SK-N-SH (cell line): ENCODE results near the gene ONECUT1. TPM values are rescaled to one million over a fixed set of nuclear protein-coding genes. Genes with fewer than 3 reads are reported as not detected.

Experiments used
- CTCF ChIA-PET: fragments of 300-600, 350-600 bp; formaldehyde crosslinking; extraction: SDS; loops from one replicate; lab custom pipeline; 2021; lab: Yijun Ruan, JAX
- POLR2A ChIA-PET: fragments of 350-600 bp; sonication (Branson Sonifier 250); formaldehyde crosslinking; extraction: SDS; loops from one replicate; lab custom pipeline; 2020; ENCODE audit warnings: antibody characterized with exemption, inconsistent platforms; lab: Yijun Ruan, JAX
- DNase-seq: peaks from one replicate; pipeline ENCODE4 v3.0.0; 2012
- H2AFZ ChIP-seq: fragments of 200-600 bp; sonication (generic); 2 replicates; pipeline ENCODE4 v1.8.1; 2016; ENCODE audit warnings: antibody characterized with exemption, mild to moderate bottlenecking, low read depth
- H3F3A ChIP-seq: fragments of 200-600 bp; sonication (generic); replicated peaks from 2 replicates; pipeline ENCODE3; 2016; ENCODE audit warnings: antibody characterized with exemption, mild to moderate bottlenecking; ENCODE audit not compliant: insufficient read depth
- H3K27ac ChIP-seq, 2 experiments: fragments of 200-500 bp in 1 of 2; fragments of 200-600 bp in 1 of 2; sonication (Bioruptor generic) in 1 of 2; sonication (generic), shearing (Covaris generic) in 1 of 2; 2 replicates each; pipeline versions ENCODE4 v1.5.1 to v1.6.1; 2014 to 2016; ENCODE audit warnings: low read depth in 2 of 2, inconsistent platforms in 1 of 2, low read length in 1 of 2, mild to moderate bottlenecking in 1 of 2, mixed read lengths in 1 of 2
- H3K27me3 ChIP-seq: fragments of 200-600 bp; sonication (generic), shearing (Covaris generic); 2 replicates; pipeline ENCODE4 v1.6.1; 2016; ENCODE audit warnings: mixed run types; ENCODE audit not compliant: insufficient read depth
- H3K36me3 ChIP-seq, 2 experiments: fragments of 200-500 bp in 1 of 2; fragments of 200-600 bp in 1 of 2; sonication (Bioruptor generic) in 1 of 2; sonication (generic) in 1 of 2; replicated peaks in 1 of 2; 2 replicates each; pipeline versions ENCODE3 to v1.5.1; 2014 to 2016; ENCODE audit warnings: low read length in 1 of 2, mild to moderate bottlenecking in 1 of 2; ENCODE audit not compliant: insufficient read depth in 2 of 2, control insufficient read depth in 1 of 2
- H3K4me1 ChIP-seq, 2 experiments: fragments of 200-500 bp in 1 of 2; fragments of 200-600 bp in 1 of 2; sonication (Bioruptor generic) in 1 of 2; sonication (generic), shearing (Covaris generic) in 1 of 2; 2 replicates each; pipeline versions ENCODE4 v1.5.1 to v1.6.1; 2014 to 2016; ENCODE audit warnings: low read depth in 1 of 2, low read length in 1 of 2, mixed run types in 1 of 2; ENCODE audit not compliant: insufficient read depth in 2 of 2, control insufficient read depth in 1 of 2
- H3K4me2 ChIP-seq: fragments of 200-600 bp; sonication (generic), shearing (Covaris generic); 2 replicates; pipeline ENCODE4 v1.6.1; 2017; ENCODE audit warnings: mixed run types
- H3K4me3 ChIP-seq, 2 experiments: fragments of 200-500 bp in 1 of 2; fragments of 200-600 bp in 1 of 2; sonication (Bioruptor generic) in 1 of 2; sonication (generic), shearing (Covaris generic) in 1 of 2; 2 replicates each; pipeline versions ENCODE4 v1.5.1 to v1.8.1; 2014 to 2016; ENCODE audit warnings: low read depth in 2 of 2, inconsistent platforms in 1 of 2, low read length in 1 of 2, mild to moderate bottlenecking in 1 of 2, mixed read lengths in 1 of 2, moderate library complexity in 1 of 2
- H3K79me2 ChIP-seq: fragments of 200-600 bp; sonication (generic); 2 replicates; pipeline ENCODE4 v1.8.1; 2017; ENCODE audit warnings: mild to moderate bottlenecking; ENCODE audit not compliant: insufficient read depth
- H3K9ac ChIP-seq: fragments of 200-600 bp; sonication (generic); 2 replicates; pipeline ENCODE4 v1.6.1; 2017; ENCODE audit warnings: mixed run types
- H3K9me2 ChIP-seq: fragments of 200-600 bp; sonication (generic); 2 replicates; pipeline ENCODE4 v1.6.1; 2017; ENCODE audit warnings: mixed run types
- H3K9me3 ChIP-seq: fragments of 200-600 bp; sonication (generic); 2 replicates; pipeline ENCODE4 v1.6.1; 2017; ENCODE audit warnings: mixed run types, mild to moderate bottlenecking, moderate library complexity
- H4K20me1 ChIP-seq: fragments of 200-600 bp; sonication (generic); 2 replicates; pipeline ENCODE4 v1.6.1; 2017; ENCODE audit warnings: mild to moderate bottlenecking, mixed run types; ENCODE audit not compliant: insufficient read depth
- CTCF ChIP-seq: fragments of 200-600 bp; sonication (generic); IDR thresholded peaks from 2 replicates; pipeline ENCODE4 v1.6.1; 2017; ENCODE audit warnings: antibody characterized with exemption, mild to moderate bottlenecking, moderate library complexity
- EP300 ChIP-seq, 2 experiments: IDR thresholded peaks; 2 replicates each; pipeline versions ENCODE4 v1.4.0 to v1.6.1; 2012; ENCODE audit warnings: borderline replicate concordance in 1 of 2, low read depth in 1 of 2, low read length in 1 of 2
- EZH2phosphoT487 ChIP-seq: fragments of 200-600 bp; sonication (generic); IDR thresholded peaks from 2 replicates; pipeline ENCODE4 v1.6.1; 2017; ENCODE audit warnings: low read depth, mixed run types, mild to moderate bottlenecking, antibody characterized with exemption, moderate library complexity, borderline replicate concordance
- FOSL2 ChIP-seq: IDR thresholded peaks from 2 replicates; pipeline ENCODE4 v1.4.0; 2012; ENCODE audit warnings: low read depth, mild to moderate bottlenecking, moderate library complexity, borderline replicate concordance
- FOXJ3 ChIP-seq: sonication (generic); formaldehyde crosslinking; IDR thresholded peaks from 2 replicates; pipeline ENCODE4 v1.5.1; 2020; ENCODE audit warnings: mild to moderate bottlenecking, missing genetic modification reagents
- FOXM1 ChIP-seq: IDR thresholded peaks from 2 replicates; pipeline ENCODE4 v1.4.0; 2012; ENCODE audit warnings: low read depth, mild to moderate bottlenecking
- GABPA ChIP-seq: IDR thresholded peaks from 2 replicates; pipeline ENCODE4 v1.4.0; 2012; ENCODE audit warnings: low read depth, mild to moderate bottlenecking
- GATA2 ChIP-seq: sonication (generic); formaldehyde crosslinking; IDR thresholded peaks from 2 replicates; pipeline ENCODE4 v1.5.0; 2020; ENCODE audit warnings: mild to moderate bottlenecking, missing genetic modification reagents
- MXI1 ChIP-seq: IDR thresholded peaks from 2 replicates; pipeline ENCODE4 v1.6.1; 2012; ENCODE audit warnings: mild to moderate bottlenecking, low read depth, low read length, improper control_type of control experiment
- NRF1 ChIP-seq: IDR thresholded peaks from 2 replicates; pipeline ENCODE4 v1.6.1; 2012; ENCODE audit warnings: low read depth, mild to moderate bottlenecking, low read length
- POLR2AphosphoS5 ChIP-seq: IDR thresholded peaks from 2 replicates; pipeline ENCODE4 v1.6.1; 2012; ENCODE audit warnings: low read depth, low read length
- RAD21 ChIP-seq: IDR thresholded peaks from 2 replicates; pipeline ENCODE4 v1.6.1; 2012; ENCODE audit warnings: mild to moderate bottlenecking, low read length
- RCOR1 ChIP-seq: fragments of 150-350 bp; IDR thresholded peaks from 2 replicates; pipeline ENCODE4 v1.6.1; 2017; ENCODE audit warnings: antibody characterized with exemption, low read length
- RFX5 ChIP-seq: IDR thresholded peaks from 2 replicates; pipeline ENCODE4 v1.6.1; 2012; ENCODE audit warnings: mild to moderate bottlenecking, improper control_type of control experiment, low read length
- TCF12 ChIP-seq: IDR thresholded peaks from 2 replicates; pipeline ENCODE4 v1.4.0; 2012
- TEAD4 ChIP-seq: IDR thresholded peaks from 2 replicates; pipeline ENCODE4 v1.4.0; 2012; ENCODE audit warnings: mild to moderate bottlenecking, borderline replicate concordance; ENCODE audit not compliant: insufficient read depth
- ZBTB33 ChIP-seq: IDR thresholded peaks from 2 replicates; pipeline ENCODE4 v1.4.0; 2012; ENCODE audit warnings: low read depth, borderline replicate concordance
- WGBS: methylation state at CpG from one replicate; pipeline ENCODE4 v1.1.6; 2017; ENCODE audit warnings: low lambda C conversion rate; 5-methylcytosine and 5-hydroxymethylcytosine counted together
- polyA plus RNA-seq, 3 experiments: library from polyadenylated mRNA; depleted of rRNA; stranded (reverse); fragments of >200 nt; gene quantifications; 2 replicates each; pipeline ENCODE4 v1.2.3, GENCODE V29; 2012

The ONECUT1 gene
- polyA plus RNA-seq, 1 of the 3 experiments (the other 2 are of a cell fraction): not detected

DNA sequence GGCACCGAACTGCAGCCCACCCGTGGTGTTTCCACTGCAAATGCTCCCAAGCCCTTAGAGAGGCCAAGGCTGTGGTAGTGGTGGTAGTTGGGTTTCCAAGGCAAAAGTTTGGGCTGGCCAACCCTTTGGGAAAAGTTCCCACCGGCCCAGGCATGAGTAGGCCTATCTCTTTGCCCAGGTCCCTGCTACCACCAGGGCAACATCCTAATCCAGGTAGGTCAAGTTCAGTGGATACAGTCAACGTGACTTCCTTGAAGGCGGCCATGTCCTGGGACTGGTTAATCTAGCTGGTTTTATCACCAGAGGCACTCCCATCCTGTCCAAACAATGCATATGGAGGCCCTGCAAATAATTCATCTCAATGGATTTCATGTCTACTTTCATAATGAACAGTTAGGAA, 1.6 kb upstream of the ONECUT1 start:
- H3K4me2 ChIP-seq: no peak overlapping the region
- CTCF ChIA-PET: interaction anchor here (1.0 to 2.0 kb wide), 4 partner anchors 9 to 26 kb away, joined by 3 to 4 read pairs (median 4); no protein-coding TSS in a partner anchor
- no peak overlapping the region for H2AFZ ChIP-seq
- peaks cover 4% of the 10 kb centered on the region for H3F3A ChIP-seq
- H3K79me2 ChIP-seq: no peaks in the 10 kb centered on the region
- POLR2A ChIA-PET: no interaction called here
- no peaks in the 10 kb centered on the region for H4K20me1 ChIP-seq
- H3K4me1 ChIP-seq: peaks cover 0 to 10% of the 10 kb centered on the region in 2 experiments; a peak in 1 of 4 replicates
- peaks cover 93% of the 10 kb centered on the region for H3K27me3 ChIP-seq
- TF ChIP-seq POLR2AphosphoS5 (no peak), RCOR1 (no peak), FOSL2 (no peak), RAD21 (no peak), TCF12 (no peak), GATA2 (CRISPR knock-in tag) (no peak), MXI1 (no peak), EZH2phosphoT487 (no peak), FOXJ3 (CRISPR knock-in tag) (no peak), FOXM1 (no peak), CTCF (no peak), GABPA (no peak), EP300 (IDR thresholded peaks at IDR 0.05; ENCODE audit: borderline replicate concordance in 1 of 2, low read depth in 1 of 2, low read length in 1 of 2) (no peak), TEAD4 (no peak), ZBTB33 (no peak), NRF1 (no peak), RFX5 (no peak)
- no peak for DNase-seq
- H3K9me2 ChIP-seq: no peaks in the 10 kb centered on the region
- H3K36me3 ChIP-seq: no peaks in the 10 kb centered on the region
- H3K4me3 ChIP-seq: no peak overlapping the region
- no peaks in the 10 kb centered on the region for H3K9me3 ChIP-seq
- no peak overlapping the region for H3K9ac ChIP-seq
- H3K27ac ChIP-seq: no peak overlapping the region
- WGBS: 38% methylated on average over 5 of the region's 5 CpGs
